Effector memory CD8-positive, alpha-beta T cell (primary cell): ENCODE results near the gene CIC.
A peak's percentile ranks its signal among the peaks of the same experiment; 100 is the strongest.

Experiments used
- ATAC-seq: fragments of 150-1000 bp; cut with Tn5 transposase; replicated peaks from 2 replicates; pipeline ENCODE4 v1.10.0; 2021; ENCODE audit warnings: mild to moderate bottlenecking, moderate library complexity
- DNase-seq, 3 experiments: peaks; one replicate each; pipeline ENCODE4 v3.0.0; 2021
- H3K27ac Mint-ChIP-seq, 2 donors: one replicate each; pipeline ENCODE4 v1.8.0; 2022; ENCODE audit warnings: mild to moderate bottlenecking in 2 of 2, mixed read lengths in 2 of 2, moderate library complexity in 2 of 2
- H3K27me3 Mint-ChIP-seq, 2 donors: one replicate each; pipeline ENCODE4 v1.8.0; 2022; ENCODE audit warnings: mixed read lengths in 2 of 2
- H3K36me3 Mint-ChIP-seq: one replicate; pipeline ENCODE4 v1.8.0; 2022; ENCODE audit warnings: mild to moderate bottlenecking, moderate library complexity, mixed read lengths; ENCODE audit not compliant: insufficient read depth
- H3K4me1 Mint-ChIP-seq, 2 donors: one replicate each; pipeline ENCODE4 v1.8.0; 2022; ENCODE audit warnings: low read depth in 2 of 2, mixed read lengths in 2 of 2
- H3K4me3 Mint-ChIP-seq, 2 donors: one replicate each; pipeline ENCODE4 v1.8.0; 2022; ENCODE audit warnings: mild to moderate bottlenecking in 2 of 2, mixed read lengths in 2 of 2, moderate library complexity in 2 of 2
- H3K9me3 Mint-ChIP-seq, 2 donors: one replicate each; pipeline ENCODE4 v1.8.0; 2022; ENCODE audit warnings: mixed read lengths in 2 of 2

The CIC gene

GRCh38 chr19:42279902-42280814 is 11.1 kb downstream of the CIC start:
- no peaks in the 10 kb centered on the region for H3K9me3 Mint-ChIP-seq
- DNase-seq (peak; percentile 79 to 80 (median 80)), ATAC-seq (peak; percentile 34)
- peak overlapping the region; percentile 91 to 93 for H3K27ac Mint-ChIP-seq
- no peaks in the 10 kb centered on the region for H3K27me3 Mint-ChIP-seq
- H3K36me3 Mint-ChIP-seq: peaks cover 35% of the 10 kb centered on the region
- peaks cover 43 to 46% of the 10 kb centered on the region in 2 donors for H3K4me1 Mint-ChIP-seq
- peak overlapping the region; percentile 84 to 85 for H3K4me3 Mint-ChIP-seq

GRCh38 chr19:42280815-42281145 is 11.7 kb downstream of the CIC start:
- no peak for DNase-seq
- Mint-ChIP-seq H3K4me3 (peak overlapping the region; percentile 65 to 85), H3K9me3 (no peaks in the 10 kb centered on the region), H3K27ac (peak overlapping the region in 1 of 2 donors; percentile 91), H3K36me3 (peaks cover 36% of the 10 kb centered on the region), H3K27me3 (no peaks in the 10 kb centered on the region), H3K4me1 (peaks cover 44 to 47% of the 10 kb centered on the region in 2 donors)
- no peak for ATAC-seq

GRCh38 chr19:42281146-42281826 is 12.2 kb downstream of the CIC start:
- ATAC-seq (no peak), DNase-seq (peak in 1 of 3 experiments; percentile 33)
- H3K9me3 Mint-ChIP-seq: no peaks in the 10 kb centered on the region
- peaks cover 38% of the 10 kb centered on the region for H3K36me3 Mint-ChIP-seq
- peak overlapping the region; percentile 65 to 85 for H3K4me3 Mint-ChIP-seq
- H3K27me3 Mint-ChIP-seq: no peaks in the 10 kb centered on the region
- peaks cover 44 to 46% of the 10 kb centered on the region in 2 donors for H3K4me1 Mint-ChIP-seq
- no peak overlapping the region for H3K27ac Mint-ChIP-seq

- H3K27ac Mint-ChIP-seq: no peak overlapping the region
- DNase-seq: no peak
- H3K4me1 Mint-ChIP-seq: peaks cover 43 to 45% of the 10 kb centered on the region in 2 donors
- no peak for ATAC-seq
- H3K36me3 Mint-ChIP-seq: peaks cover 39% of the 10 kb centered on the region
- no peaks in the 10 kb centered on the region for H3K9me3 Mint-ChIP-seq
- no peaks in the 10 kb centered on the region for H3K27me3 Mint-ChIP-seq
- H3K4me3 Mint-ChIP-seq: peak overlapping the region; percentile 65 to 85
Observed at GRCh38 chr19:42281827-42282762, 13.0 kb downstream of the CIC start.

GRCh38 chr19:42282819-42283187 is 13.8 kb downstream of the CIC start:
- ATAC-seq (peak; percentile 1), DNase-seq (no peak)
- peaks cover 41 to 45% of the 10 kb centered on the region in 2 donors for H3K4me1 Mint-ChIP-seq
- peaks cover 36% of the 10 kb centered on the region for H3K36me3 Mint-ChIP-seq
- H3K9me3 Mint-ChIP-seq: no peaks in the 10 kb centered on the region
- no peak overlapping the region for H3K27ac Mint-ChIP-seq
- no peak overlapping the region for H3K4me3 Mint-ChIP-seq
- no peaks in the 10 kb centered on the region for H3K27me3 Mint-ChIP-seq

- H3K36me3 Mint-ChIP-seq: peaks cover 36% of the 10 kb centered on the region
- no peak overlapping the region for H3K4me3 Mint-ChIP-seq
- H3K9me3 Mint-ChIP-seq: no peaks in the 10 kb centered on the region
- H3K27me3 Mint-ChIP-seq: no peaks in the 10 kb centered on the region
- H3K4me1 Mint-ChIP-seq: peaks cover 37 to 41% of the 10 kb centered on the region in 2 donors
- ATAC-seq (peak; percentile 64), DNase-seq (peak; percentile 89 to 91 (median 89))
- no peak overlapping the region for H3K27ac Mint-ChIP-seq
Observed at GRCh38 chr19:42283188-42284065, 14.4 kb downstream of the CIC start.

GRCh38 chr19:42284066-42284501 is 15.0 kb downstream of the CIC start:
- H3K36me3 Mint-ChIP-seq: peaks cover 38% of the 10 kb centered on the region
- DNase-seq (peak; percentile 72 to 79 (median 76)), ATAC-seq (peak; percentile 28)
- no peaks in the 10 kb centered on the region for H3K27me3 Mint-ChIP-seq
- H3K4me3 Mint-ChIP-seq: no peak overlapping the region
- no peak overlapping the region for H3K27ac Mint-ChIP-seq
- peaks cover 32 to 34% of the 10 kb centered on the region in 2 donors for H3K4me1 Mint-ChIP-seq
- no peaks in the 10 kb centered on the region for H3K9me3 Mint-ChIP-seq

GRCh38 chr19:42284591-42285341 is 15.7 kb downstream of the CIC start:
- ATAC-seq: no peak

GRCh38 chr19:42285541-42285941 is 16.5 kb downstream of the CIC start:
- DNase-seq: no peak
- Mint-ChIP-seq H3K4me3 (peak overlapping the region; percentile 84 to 88), H3K27ac (peak overlapping the region; percentile 16 to 83), H3K9me3 (no peaks in the 10 kb centered on the region), H3K27me3 (no peaks in the 10 kb centered on the region), H3K4me1 (peaks cover 25 to 28% of the 10 kb centered on the region in 2 donors), H3K36me3 (peaks cover 28% of the 10 kb centered on the region)
- no peak for ATAC-seq

More at GRCh38 chr19:42284591-42285341, 15.7 kb downstream of the CIC start:
- DNase-seq: peak in 1 of 3 experiments; percentile 32
- peaks cover 34% of the 10 kb centered on the region for H3K36me3 Mint-ChIP-seq
- H3K27ac Mint-ChIP-seq: peak overlapping the region; percentile 60 to 83
- peak overlapping the region; percentile 84 to 88 for H3K4me3 Mint-ChIP-seq
- H3K4me1 Mint-ChIP-seq: peaks cover 25 to 28% of the 10 kb centered on the region in 2 donors
- no peaks in the 10 kb centered on the region for H3K9me3 Mint-ChIP-seq
- H3K27me3 Mint-ChIP-seq: no peaks in the 10 kb centered on the region

- no peak for DNase-seq
- Mint-ChIP-seq H3K27me3 (no peaks in the 10 kb centered on the region), H3K27ac (peak overlapping the region; percentile 16 to 83), H3K9me3 (no peaks in the 10 kb centered on the region), H3K36me3 (peaks cover 26% of the 10 kb centered on the region), H3K4me1 (peaks cover 25 to 28% of the 10 kb centered on the region in 2 donors), H3K4me3 (peak overlapping the region; percentile 84 to 88)
- no peak for ATAC-seq
Observed at GRCh38 chr19:42285988-42286348, 16.9 kb downstream of the CIC start.

GRCh38 chr19:42286349-42287016 is 17.4 kb downstream of the CIC start:
- Mint-ChIP-seq H3K4me1 (peaks cover 23 to 25% of the 10 kb centered on the region in 2 donors), H3K9me3 (no peaks in the 10 kb centered on the region), H3K4me3 (no peak overlapping the region), H3K27ac (peak overlapping the region in 1 of 2 donors; percentile 16), H3K27me3 (no peaks in the 10 kb centered on the region), H3K36me3 (peaks cover 28% of the 10 kb centered on the region)
- DNase-seq (no peak), ATAC-seq (no peak)
